Measurements from ENCODE around the gene PIGB.

DNA sequence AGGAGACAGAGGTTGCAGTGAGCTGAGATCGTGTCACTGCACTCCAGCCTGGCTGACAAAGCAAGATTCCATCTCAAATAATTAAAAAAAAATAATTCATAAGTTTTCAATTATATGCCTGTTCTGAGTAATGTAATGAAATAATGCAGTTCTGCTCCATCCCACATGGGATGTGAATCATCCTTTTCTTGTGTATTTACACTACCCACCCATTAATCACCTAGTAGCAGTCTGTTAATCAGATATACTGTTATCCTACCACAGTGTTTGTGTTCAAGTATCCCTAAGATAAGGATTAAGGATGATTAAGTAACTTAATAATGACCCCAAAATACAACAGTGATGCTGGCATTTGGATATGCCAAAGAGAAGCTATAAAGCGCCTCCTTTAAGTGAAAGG, 38.8 kb downstream of the PIGB start:
- TF ChIP-seq, protein P1, sequence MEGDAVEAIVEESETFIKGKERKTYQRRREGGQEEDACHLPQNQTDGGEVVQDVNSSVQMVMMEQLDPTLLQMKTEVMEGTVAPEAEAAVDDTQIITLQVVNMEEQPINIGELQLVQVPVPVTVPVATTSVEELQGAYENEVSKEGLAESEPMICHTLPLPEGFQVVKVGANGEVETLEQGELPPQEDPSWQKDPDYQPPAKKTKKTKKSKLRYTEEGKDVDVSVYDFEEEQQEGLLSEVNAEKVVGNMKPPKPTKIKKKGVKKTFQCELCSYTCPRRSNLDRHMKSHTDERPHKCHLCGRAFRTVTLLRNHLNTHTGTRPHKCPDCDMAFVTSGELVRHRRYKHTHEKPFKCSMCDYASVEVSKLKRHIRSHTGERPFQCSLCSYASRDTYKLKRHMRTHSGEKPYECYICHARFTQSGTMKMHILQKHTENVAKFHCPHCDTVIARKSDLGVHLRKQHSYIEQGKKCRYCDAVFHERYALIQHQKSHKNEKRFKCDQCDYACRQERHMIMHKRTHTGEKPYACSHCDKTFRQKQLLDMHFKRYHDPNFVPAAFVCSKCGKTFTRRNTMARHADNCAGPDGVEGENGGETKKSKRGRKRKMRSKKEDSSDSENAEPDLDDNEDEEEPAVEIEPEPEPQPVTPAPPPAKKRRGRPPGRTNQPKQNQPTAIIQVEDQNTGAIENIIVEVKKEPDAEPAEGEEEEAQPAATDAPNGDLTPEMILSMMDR (IDR thresholded peaks at IDR 0.05): no peak
- no peak for TF ChIP-seq POLR2A (IDR thresholded peaks at IDR 0.05)

All from vagina (tissue), 2 donors.